SHP77 (cell line): ENCODE measurements around the gene DNAJC8.

Experiments
- DNase-seq, 2 experiments: peaks; one replicate each; lab custom pipeline; 2025; lab: John Stamatoyannopoulos, UW

DNAJC8 gene

GRCh38 chr1:28249866-28250295 lies 17.1 kb upstream of the DNAJC8 start:
- DNase-seq, result no peak

- peak; percentile 8 to 29 for DNase-seq
These were observed 16.4 kb upstream of the DNAJC8 start for GRCh38 chr1:28249013-28249865.

- DNase-seq, result peak; percentile 62 to 64
These were observed 15.6 kb upstream of the DNAJC8 start for GRCh38 chr1:28248273-28249012.

- no peak for DNase-seq
These were observed 14.9 kb upstream of the DNAJC8 start for GRCh38 chr1:28247612-28248272.

- DNase-seq, result peak in 1 of 2 experiments; percentile 15
These were observed 13.6 kb upstream of the DNAJC8 start for GRCh38 chr1:28246427-28246832.

GRCh38 chr1:28244549-28245251 lies 11.9 kb upstream of the DNAJC8 start:
- DNase-seq, result no peak

GRCh38 chr1:28243685-28244311 lies 11.0 kb upstream of the DNAJC8 start:
- DNase-seq, result no peak

GRCh38 chr1:28241638-28242241 lies 8.9 kb upstream of the DNAJC8 start:
- no peak for DNase-seq

GRCh38 chr1:28240024-28240423 lies 7.2 kb upstream of the DNAJC8 start:
- no peak for DNase-seq

- no peak for DNase-seq
These were observed 6.2 kb upstream of the DNAJC8 start for GRCh38 chr1:28239004-28239403.

GRCh38 chr1:28236656-28237322 lies 4.0 kb upstream of the DNAJC8 start:
- no peak for DNase-seq

GRCh38 chr1:28235755-28236655 lies 3.2 kb upstream of the DNAJC8 start, which contains the start of gene ATP5IF1:
ATP5IF1 (plus strand) TSS chr1:28236124; CDS start chr1:28236184, 60 bp downstream.
- DNase-seq, result peak; percentile 97 to 98

- no peak for DNase-seq
These were observed 406 bp upstream of the DNAJC8 start for GRCh38 chr1:28233264-28233606.

- no peak for DNase-seq
These were observed 2.8 kb downstream of the DNAJC8 start for GRCh38 chr1:28229996-28230395.

GRCh38 chr1:28229089-28229488 lies 3.7 kb downstream of the DNAJC8 start:
- no peak for DNase-seq

- no peak for DNase-seq
These were observed 19.5 kb downstream of the DNAJC8 start for GRCh38 chr1:28213315-28213714.

GRCh38 chr1:28209700-28210099 lies 23.1 kb downstream of the DNAJC8 start:
- DNase-seq, result no peak

- peak; percentile 55 to 56 for DNase-seq
These were observed 23.9 kb downstream of the DNAJC8 start for GRCh38 chr1:28208818-28209441.

GRCh38 chr1:28205243-28205642 lies 27.6 kb downstream of the DNAJC8 start:
- DNase-seq, result no peak
